ENCODE data around the gene RGS7.
A peak's percentile ranks its signal among the peaks of the same experiment; 100 is the strongest.
"Not testable (repeated sequence)": the region's sequence is repeated elsewhere in the genome, so short reads cannot be mapped to it uniquely, and the experiment has no call there.

The RGS7 gene

GRCh38 chr1:241138248-241138647 lies 218.8 kb downstream of the RGS7 start:
- no peak for DNase-seq (ENCODE audit: low spot score)

DNA sequence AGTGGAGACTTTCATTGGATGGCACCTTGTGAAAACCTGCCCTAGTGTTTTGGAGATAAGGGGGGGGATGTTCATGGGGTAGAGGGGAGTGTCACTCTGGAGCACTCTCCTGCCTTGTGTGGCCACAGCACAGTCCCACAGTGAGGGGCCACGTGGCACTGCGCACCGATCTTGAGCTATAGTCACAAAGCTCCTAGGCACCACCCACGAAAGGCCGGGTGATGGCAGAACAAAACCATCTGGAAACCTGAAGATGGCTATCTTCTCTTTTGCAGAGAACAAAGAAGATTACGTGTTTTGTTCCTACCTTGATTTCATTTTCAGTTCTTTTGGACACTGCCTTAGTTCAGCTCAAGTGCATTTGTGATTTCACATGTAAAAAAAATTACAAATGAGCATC lies 220.6 kb downstream of the RGS7 start:
- no peak for DNase-seq (ENCODE audit: low spot score)

DNA sequence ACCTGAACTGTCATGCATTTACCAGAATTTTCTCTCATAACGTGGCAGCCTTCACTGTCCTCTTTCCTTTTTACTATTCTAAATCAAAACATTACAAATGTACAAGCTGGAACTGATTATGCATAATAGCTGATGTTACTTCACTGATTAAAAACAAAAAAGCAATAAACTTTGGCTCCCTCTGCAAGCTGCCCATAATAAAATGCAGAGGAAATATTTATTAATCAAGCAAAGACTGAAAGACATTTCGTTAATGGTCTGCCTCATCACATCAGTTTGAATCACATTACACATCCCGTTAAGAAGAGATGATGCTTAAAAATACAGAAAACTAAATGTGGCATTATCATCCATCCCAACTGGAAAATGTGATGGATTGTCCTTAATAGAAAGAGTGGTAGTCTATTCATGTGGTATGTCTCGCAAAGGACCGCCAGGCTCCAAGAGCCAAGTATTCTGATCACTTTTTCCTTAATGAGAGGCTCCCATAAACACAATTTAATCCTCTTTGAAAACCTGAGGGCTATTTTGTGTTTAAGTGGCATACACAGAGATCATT lies 225.3 kb downstream of the RGS7 start:
- DNase-seq (ENCODE audit: low spot score) = no peak

DNA sequence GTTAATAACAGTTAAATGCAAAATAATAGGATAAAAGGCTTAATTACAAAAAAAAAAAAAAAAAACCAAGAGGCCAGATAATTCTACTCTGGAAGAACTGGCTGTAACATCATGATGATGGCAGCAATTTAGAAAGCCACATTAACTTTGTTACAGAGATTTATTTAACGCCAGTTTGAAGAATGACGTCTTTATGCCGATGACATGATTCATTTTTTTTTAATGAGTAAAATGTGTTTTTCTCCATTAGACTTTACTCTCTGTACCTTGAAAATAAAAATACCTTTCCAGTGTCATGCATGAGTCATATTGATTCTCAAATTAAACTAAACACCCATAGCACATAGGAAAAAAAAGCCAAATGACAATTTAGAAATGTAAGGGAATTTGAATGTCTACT lies 226.1 kb downstream of the RGS7 start:
- no peak for DNase-seq (ENCODE audit: low spot score)

- no peak for DNase-seq (ENCODE audit: low spot score)
These were observed 227.6 kb downstream of the RGS7 start for GRCh38 chr1:241129207-241129960.

- DNase-seq (ENCODE audit: low spot score) = no peak
These were observed 231.7 kb downstream of the RGS7 start for GRCh38 chr1:241125286-241125685.

DNA sequence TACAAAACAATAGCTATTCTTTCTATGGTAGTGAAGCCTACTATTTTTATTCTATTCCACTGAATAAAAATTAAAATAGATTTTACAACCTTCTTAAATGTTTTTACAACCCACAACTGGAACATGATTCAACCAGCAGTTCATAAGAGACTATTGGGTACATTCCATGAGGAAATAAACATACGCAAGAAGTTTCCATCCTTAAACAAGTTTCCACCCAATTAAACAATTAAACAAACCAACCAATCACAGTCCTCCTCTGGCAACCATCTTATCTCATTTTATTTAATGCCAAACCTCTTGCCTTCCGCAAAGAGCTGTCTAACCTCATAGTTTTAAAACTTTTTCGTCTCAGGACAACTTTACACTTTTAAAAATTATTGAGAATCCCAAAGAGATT lies 239.0 kb downstream of the RGS7 start:
- DNase-seq (ENCODE audit: low spot score) = no peak

GRCh38 chr1:241115784-241116183 lies 241.2 kb downstream of the RGS7 start:
- DNase-seq (ENCODE audit: low spot score) = no peak

DNA sequence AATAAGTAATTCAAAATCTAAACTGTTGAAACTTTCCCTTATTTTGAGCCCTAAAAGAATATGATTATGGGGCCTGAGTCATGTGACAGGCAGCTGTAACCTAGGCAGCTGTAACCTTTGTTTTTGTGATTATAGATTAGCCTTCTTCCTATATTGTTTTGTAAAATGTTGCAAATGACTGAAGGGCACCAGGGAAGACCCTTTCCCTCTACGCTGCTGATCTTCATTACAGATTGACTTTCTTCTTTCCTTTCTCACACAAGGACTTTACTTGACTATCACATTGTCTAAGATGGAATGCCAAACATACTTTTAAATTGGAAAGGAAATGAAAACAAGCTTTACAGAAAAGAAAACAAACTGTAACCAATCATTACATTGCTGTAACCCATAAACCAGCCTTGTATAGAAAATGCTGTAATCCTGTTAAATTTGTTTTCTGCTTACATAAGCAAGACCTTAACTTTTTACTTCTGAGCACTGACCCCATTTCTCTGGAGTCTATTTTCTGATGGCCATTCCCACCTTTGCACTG lies 242.2 kb downstream of the RGS7 start:
- no peak for DNase-seq (ENCODE audit: low spot score)

DNA sequence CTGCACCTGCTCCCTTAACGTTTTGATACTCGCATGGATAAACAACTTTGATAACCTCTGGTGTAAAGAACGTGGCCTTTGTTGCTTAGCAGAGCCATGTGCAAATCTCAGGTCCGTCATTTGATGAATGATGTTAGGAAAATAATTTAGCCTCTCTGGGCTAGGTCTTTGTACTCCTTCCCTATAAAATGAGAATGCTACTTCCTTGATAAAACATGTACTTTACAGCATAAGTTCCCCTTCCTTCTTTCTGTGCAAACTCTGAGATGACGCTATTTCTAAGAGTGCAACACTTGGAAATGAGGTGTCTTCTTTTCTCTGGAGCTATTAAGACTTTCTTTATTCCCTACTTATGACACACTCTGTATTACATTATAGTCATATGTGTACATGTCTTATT lies 243.4 kb downstream of the RGS7 start:
- no peak for DNase-seq (ENCODE audit: low spot score)

DNA sequence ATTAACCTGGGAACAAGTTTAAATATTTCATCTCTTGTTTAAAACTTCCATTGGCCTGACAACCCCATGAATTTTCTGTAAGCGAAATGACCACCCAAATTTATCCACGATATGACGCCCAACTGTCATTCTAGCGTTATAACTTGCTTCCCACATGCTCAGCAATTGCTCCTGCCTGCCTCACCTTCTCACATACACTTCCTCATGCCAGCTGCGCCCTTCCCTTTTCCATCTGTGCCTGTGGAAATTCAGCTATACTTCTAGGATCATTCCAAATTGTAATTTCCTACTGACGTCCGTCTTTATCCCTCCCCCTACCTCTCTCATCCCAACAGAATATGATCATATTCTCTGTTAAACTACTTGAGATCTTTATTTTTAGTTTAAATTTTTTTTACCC lies 248.0 kb downstream of the RGS7 start:
- no peak for DNase-seq (ENCODE audit: low spot score)

DNA sequence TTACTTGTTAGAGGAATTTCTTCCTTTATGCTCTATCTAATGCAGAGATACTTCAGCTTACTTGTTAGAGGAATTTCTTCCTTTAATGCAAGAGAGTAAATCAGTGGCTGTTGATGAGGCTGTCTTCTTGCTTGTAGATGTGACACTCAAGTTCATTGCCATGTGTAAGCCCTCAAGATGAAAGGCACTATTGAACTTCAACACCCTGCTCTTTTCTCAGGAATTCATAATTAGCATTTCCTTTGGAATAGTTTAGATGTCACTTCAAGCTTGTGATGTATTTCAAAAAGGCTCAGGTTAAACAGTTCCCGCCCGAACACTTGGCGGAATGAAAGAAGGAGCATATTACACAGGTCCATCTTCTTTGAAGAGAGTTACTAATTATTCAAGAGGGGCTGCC lies 251.9 kb downstream of the RGS7 start:
- no peak for DNase-seq (ENCODE audit: low spot score)

DNA sequence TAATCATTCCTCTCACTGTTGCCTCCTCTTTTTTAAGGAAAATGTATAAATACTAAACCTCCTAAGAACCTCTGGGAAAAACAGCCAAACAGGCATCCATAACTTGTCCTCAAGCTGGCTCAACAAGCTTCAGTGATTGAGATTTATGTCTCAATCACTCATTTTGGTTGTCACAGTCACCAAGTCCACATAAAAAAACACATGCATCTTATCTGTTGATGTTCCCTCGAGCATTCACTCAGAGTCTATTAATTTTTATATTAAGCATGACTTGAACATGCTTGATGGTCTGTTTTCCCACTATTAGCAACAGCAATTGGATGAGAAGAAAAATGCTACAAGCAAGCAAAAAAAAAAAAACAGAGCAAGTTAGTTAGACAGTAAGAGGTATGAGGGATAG lies 254.3 kb downstream of the RGS7 start:
- DNase-seq (ENCODE audit: low spot score) = no peak

DNA sequence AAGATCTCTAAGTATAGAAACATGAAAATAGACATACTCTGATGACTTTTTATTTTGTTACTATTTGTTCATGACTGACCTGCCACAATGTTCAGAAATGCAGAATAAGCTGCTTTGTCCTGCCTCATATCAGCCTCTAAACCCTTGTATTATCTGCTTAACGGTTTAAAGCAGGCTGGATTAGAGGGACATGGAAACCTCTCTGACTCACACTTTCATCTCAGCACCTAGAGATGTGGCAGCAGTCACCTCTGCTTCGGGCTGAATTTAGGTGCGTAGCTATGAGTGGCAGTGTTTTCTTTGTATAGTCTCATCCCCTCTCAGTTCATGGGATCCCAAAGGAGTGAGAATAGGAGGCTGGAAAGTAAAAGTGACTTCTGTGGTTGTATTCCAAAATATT lies 255.4 kb downstream of the RGS7 start:
- DNase-seq (ENCODE audit: low spot score) = peak; percentile 19

DNA sequence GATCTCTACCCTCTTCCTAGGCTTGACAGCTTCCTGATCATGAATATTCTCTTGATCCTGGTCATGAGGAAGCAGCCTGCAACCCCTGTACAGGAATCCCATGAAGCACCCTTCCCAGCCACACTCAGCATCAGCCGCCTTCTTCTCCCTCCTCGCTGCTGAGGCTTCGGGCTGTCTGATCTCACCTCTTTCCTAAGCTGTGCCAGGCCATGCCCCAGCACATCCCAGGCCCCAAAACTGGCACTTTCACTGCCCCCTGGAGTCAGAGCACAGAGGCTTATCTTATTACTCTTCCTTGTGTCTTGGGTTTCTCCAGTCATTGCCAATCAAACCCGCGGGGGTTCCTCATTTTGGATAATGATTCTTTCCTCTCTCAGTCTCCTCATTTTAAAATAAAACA lies 259.5 kb downstream of the RGS7 start:
- DNase-seq (ENCODE audit: low spot score) = no peak

DNA sequence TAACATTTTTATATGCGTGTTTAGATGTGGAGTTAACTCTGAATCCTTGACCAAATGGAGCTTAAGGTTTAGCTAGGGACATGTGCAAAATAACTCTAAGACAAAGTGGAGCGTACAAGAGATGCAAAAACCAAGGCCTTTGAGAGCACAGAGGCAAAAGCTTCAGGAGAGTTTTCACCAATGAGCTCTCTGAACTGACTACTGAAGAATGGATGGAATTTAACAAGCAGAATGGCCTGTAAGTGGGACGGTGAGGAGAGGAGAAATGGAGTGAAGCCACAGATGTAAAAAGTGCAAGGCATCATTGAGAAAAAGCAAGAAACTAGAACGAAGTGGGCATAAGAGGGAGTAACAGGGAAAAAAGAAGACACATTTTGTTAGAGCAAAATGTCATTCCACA lies 260.0 kb downstream of the RGS7 start:
- no peak for DNase-seq (ENCODE audit: low spot score)

DNA sequence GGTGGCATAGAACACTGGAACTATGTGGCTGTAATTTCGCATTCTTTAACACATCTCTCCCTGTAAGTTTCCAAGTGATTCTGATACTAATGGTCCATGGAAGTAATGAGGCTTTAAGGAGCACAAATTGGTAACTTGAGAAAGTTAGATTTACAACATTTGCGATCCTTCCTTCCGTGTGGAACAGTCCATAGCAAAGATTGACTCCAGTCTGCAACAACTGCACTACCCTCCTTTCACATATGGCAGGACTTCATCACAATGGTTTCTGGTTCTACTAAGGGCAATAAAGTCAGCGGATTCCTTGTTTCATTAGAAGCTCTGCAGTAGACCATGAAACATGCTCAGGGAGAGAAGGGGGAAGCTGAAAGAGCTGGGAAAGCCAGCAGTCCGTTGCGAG lies 261.2 kb downstream of the RGS7 start:
- no peak for DNase-seq (ENCODE audit: low spot score)

DNA sequence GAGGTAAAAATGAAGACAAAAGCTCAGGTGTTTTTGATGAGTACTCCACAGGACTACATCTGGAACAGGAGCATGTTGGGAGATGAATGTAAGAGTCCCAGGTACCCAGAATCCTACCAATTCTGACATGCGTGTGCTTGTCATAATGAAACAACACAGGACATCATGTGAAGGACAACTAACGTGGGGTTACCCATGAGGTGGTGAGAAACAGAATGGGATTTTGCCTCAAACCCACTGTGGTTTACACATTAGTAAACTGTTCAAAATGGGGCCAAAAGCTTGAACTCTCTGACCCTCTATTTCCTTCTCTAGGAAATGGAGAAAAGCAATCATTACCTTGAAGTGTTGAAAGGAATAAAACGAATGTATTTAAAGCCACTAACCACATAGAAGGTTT lies 266.2 kb downstream of the RGS7 start:
- no peak for DNase-seq (ENCODE audit: low spot score)

DNA sequence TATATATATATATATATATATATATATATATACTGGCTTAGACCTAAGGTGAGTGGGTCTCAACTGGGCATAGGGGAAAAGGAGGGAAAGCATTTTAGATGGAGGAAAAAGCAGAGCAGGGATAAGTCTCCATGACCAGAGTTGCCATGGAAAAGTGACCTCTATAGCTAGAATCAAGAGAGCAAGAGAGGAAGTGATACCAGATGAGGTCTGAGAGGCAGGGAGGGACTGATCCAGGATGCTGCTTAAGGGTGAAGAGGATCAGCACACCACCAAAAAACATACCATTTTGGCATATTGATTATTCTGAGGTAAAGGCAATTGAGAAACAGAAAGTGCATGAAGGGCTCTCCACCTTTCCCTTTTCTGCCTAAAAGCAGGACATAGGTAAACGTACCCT lies 267.9 kb downstream of the RGS7 start:
- DNase-seq (ENCODE audit: low spot score) = not testable (repeated sequence)

DNA sequence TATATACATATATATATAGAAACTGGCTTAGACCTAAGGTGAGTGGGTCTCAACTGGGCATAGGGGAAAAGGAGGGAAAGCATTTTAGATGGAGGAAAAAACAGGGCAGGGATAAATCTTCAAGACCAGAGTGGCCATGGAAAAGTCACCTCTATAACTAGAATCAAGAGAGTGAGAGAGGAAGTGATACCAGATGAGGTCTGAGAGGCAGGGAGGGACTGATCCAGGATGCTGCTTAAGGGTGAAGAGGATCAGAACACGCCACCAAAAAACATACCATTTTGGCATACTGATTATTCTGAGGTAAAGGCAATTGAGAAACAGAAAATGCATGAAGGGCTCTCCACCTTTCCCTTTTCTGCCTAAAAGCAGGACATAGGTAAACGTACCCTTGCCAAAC lies 268.9 kb downstream of the RGS7 start:
- not testable (repeated sequence) for DNase-seq (ENCODE audit: low spot score)

- DNase-seq (ENCODE audit: low spot score) = no peak
These were observed 270.3 kb downstream of the RGS7 start for GRCh38 chr1:241086686-241087085.

DNA sequence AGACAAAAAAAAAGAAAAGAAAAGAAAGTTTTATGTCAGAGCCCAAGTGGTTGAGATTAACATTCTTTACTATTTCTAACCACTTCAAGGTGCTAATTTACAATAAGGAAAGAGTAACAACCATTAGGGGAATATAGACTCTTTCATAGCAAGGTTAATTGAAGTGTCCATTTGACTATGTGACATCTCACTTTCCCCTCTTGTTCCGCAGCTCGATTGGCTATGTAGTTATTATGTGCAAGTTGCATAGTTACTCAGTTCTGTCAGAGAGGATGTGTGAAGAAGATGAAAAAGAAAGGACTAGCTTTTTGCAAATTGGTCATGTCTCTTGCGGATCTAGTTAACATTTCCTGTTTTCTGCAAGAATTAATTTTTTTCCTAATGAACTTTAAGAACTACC lies 273.7 kb downstream of the RGS7 start:
- no peak for DNase-seq (ENCODE audit: low spot score)

DNA sequence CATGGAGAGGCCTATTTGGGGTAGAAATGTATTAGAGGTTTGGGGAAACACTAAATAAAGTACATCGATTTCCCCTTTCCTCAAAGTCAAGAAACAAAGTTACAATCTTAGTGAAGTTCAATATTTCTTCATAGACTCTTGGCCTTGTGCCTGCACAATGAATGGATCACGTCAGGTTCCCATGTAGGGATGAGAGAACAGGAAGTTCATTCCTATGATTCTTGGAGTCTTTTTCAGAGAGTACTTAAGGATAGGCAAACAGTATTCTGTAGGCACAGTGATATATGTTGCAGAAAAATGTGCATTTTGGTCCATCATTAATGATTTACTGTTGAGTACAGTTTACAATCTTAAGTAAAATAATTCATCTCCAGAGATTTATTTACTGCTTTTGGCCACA lies 275.5 kb downstream of the RGS7 start:
- DNase-seq (ENCODE audit: low spot score) = peak; percentile 24

DNA sequence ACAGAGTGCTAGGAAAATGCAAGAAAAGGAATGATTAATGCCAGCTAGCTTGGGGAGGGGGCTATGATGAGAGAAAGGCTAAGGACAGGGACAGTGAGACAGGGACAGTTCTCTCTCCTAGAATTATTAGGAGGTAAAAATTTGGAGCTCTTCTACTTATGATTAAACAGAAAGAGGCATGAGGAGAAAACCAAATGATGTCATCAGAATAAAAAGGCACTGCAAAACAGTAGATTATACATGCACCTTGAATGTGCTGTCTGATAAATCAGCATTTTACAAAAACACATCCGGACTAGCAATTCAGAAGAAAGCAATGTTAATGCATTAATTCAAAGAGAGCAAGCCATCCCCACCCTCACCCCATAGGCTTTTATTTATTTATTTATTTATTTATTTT lies 277.5 kb downstream of the RGS7 start:
- DNase-seq (ENCODE audit: low spot score) = no peak

Data from hepatic stellate cell (primary cell).